ENCODE results near the gene CCDC7. TPM values are rescaled to one million over a fixed set of nuclear protein-coding genes. Genes with fewer than 3 reads are reported as not detected.

Gene CCDC7
- total RNA-seq, 1 experiment from 2014 or later: 1.9 TPM

DNA sequence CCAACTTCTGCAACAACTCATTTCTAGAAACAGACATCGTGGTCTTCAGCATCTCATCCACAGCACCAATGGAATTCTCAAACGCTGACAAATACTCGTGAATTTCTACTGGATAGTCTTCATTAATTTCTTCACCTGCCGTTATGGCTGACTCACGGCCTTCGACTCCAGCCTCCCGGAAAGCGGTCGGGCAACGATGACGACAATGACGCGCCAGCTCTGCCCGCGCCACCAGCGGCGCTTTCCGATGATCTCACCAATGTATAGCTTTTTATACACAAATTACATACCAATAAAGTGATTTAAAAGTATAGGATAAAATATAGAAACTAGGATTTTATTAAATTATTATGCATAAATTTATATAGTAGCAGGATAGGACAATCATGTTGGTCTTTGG is 65.7 kb downstream of the CCDC7 start (continued):
- TF ChIP-seq, protein P1, sequence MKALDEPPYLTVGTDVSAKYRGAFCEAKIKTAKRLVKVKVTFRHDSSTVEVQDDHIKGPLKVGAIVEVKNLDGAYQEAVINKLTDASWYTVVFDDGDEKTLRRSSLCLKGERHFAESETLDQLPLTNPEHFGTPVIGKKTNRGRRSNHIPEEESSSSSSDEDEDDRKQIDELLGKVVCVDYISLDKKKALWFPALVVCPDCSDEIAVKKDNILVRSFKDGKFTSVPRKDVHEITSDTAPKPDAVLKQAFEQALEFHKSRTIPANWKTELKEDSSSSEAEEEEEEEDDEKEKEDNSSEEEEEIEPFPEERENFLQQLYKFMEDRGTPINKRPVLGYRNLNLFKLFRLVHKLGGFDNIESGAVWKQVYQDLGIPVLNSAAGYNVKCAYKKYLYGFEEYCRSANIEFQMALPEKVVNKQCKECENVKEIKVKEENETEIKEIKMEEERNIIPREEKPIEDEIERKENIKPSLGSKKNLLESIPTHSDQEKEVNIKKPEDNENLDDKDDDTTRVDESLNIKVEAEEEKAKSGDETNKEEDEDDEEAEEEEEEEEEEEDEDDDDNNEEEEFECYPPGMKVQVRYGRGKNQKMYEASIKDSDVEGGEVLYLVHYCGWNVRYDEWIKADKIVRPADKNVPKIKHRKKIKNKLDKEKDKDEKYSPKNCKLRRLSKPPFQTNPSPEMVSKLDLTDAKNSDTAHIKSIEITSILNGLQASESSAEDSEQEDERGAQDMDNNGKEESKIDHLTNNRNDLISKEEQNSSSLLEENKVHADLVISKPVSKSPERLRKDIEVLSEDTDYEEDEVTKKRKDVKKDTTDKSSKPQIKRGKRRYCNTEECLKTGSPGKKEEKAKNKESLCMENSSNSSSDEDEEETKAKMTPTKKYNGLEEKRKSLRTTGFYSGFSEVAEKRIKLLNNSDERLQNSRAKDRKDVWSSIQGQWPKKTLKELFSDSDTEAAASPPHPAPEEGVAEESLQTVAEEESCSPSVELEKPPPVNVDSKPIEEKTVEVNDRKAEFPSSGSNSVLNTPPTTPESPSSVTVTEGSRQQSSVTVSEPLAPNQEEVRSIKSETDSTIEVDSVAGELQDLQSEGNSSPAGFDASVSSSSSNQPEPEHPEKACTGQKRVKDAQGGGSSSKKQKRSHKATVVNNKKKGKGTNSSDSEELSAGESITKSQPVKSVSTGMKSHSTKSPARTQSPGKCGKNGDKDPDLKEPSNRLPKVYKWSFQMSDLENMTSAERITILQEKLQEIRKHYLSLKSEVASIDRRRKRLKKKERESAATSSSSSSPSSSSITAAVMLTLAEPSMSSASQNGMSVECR (CRISPR knock-in tag; IDR thresholded peaks at IDR 0.05; ENCODE audit: borderline replicate concordance): no peak
- TF ChIP-seq, protein P2, sequence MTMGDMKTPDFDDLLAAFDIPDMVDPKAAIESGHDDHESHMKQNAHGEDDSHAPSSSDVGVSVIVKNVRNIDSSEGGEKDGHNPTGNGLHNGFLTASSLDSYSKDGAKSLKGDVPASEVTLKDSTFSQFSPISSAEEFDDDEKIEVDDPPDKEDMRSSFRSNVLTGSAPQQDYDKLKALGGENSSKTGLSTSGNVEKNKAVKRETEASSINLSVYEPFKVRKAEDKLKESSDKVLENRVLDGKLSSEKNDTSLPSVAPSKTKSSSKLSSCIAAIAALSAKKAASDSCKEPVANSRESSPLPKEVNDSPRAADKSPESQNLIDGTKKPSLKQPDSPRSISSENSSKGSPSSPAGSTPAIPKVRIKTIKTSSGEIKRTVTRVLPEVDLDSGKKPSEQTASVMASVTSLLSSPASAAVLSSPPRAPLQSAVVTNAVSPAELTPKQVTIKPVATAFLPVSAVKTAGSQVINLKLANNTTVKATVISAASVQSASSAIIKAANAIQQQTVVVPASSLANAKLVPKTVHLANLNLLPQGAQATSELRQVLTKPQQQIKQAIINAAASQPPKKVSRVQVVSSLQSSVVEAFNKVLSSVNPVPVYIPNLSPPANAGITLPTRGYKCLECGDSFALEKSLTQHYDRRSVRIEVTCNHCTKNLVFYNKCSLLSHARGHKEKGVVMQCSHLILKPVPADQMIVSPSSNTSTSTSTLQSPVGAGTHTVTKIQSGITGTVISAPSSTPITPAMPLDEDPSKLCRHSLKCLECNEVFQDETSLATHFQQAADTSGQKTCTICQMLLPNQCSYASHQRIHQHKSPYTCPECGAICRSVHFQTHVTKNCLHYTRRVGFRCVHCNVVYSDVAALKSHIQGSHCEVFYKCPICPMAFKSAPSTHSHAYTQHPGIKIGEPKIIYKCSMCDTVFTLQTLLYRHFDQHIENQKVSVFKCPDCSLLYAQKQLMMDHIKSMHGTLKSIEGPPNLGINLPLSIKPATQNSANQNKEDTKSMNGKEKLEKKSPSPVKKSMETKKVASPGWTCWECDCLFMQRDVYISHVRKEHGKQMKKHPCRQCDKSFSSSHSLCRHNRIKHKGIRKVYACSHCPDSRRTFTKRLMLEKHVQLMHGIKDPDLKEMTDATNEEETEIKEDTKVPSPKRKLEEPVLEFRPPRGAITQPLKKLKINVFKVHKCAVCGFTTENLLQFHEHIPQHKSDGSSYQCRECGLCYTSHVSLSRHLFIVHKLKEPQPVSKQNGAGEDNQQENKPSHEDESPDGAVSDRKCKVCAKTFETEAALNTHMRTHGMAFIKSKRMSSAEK (CRISPR knock-in tag; IDR thresholded peaks at IDR 0.05; ENCODE audit: borderline replicate concordance): no peak

DNA sequence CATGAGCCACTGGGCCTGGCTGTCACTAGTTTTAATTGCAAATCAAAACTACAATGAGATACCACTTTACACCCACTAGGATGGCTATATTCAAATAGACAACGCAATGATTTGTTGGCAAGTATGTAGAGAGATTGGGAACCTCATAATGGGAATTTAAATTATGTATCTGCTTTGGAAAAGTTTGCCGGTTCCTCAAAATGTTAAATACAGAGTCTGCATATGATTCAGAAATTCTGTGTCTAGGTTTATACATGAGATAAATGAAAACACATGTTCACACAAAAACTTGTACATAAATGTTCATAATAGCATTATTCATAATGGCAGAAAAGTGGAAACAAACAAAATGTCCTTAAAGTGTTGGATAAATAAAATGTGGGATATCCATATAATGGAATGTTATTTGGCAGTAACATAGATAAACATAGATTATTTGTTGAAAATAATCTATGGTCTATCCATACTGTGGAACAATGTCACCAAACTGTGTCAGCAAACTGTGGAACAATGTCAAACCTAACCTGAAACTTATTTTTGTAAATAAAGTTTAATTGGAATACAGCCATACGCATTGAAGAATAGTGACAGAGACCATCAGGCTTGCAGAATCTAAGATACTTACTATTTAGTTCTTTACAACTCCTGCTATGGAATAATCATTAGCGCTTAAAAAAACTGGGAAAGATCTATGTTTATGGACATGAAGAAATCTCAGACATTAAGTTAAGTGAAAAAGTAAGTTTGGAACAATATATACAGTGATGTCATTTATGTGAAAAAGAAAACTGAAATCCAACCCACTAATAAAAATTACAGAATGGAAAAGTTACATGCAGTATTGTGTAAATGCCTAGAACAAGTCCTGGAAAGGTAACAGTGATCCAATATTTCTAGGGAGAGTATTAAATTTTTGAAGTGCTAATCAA is 70.9 kb downstream of the CCDC7 start:
- peaks cover 24% of the 10 kb centered on the region for H3K9me3 Mint-ChIP-seq
- no peak overlapping the region for H3K27ac Mint-ChIP-seq
- POLR2A ChIA-PET: no interaction called here
- H3K4me3 Mint-ChIP-seq: no peak overlapping the region
- ATAC-seq (no peak), DNase-seq (ENCODE audit: low spot score) (no peak)
- no peaks in the 10 kb centered on the region for H3K27me3 Mint-ChIP-seq (ENCODE audit: low read depth)
- peaks cover 7% of the 10 kb centered on the region for H3K36me3 Mint-ChIP-seq
- TF ChIP-seq, protein P3, sequence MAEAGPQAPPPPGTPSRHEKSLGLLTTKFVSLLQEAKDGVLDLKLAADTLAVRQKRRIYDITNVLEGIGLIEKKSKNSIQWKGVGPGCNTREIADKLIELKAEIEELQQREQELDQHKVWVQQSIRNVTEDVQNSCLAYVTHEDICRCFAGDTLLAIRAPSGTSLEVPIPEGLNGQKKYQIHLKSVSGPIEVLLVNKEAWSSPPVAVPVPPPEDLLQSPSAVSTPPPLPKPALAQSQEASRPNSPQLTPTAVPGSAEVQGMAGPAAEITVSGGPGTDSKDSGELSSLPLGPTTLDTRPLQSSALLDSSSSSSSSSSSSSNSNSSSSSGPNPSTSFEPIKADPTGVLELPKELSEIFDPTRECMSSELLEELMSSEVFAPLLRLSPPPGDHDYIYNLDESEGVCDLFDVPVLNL (CRISPR knock-in tag; IDR thresholded peaks at IDR 0.05; ENCODE audit: borderline replicate concordance, low read depth): no peak
- no peak for TF ChIP-seq CREB1 (CRISPR knock-in tag; IDR thresholded peaks at IDR 0.05)
- TF ChIP-seq, protein P4, sequence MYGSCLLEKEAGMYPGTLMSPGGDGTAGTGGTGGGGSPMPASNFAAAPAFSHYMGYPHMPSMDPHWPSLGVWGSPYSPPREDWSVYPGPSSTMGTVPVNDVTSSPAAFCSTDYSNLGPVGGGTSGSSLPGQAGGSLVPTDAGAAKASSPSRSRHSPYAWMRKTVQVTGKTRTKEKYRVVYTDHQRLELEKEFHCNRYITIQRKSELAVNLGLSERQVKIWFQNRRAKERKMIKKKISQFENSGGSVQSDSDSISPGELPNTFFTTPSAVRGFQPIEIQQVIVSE (CRISPR knock-in tag; IDR thresholded peaks at IDR 0.05; ENCODE audit: borderline replicate concordance): no peak
- no peak for TF ChIP-seq ETV6 (CRISPR knock-in tag; IDR thresholded peaks at IDR 0.05)
- TF ChIP-seq, protein P5, sequence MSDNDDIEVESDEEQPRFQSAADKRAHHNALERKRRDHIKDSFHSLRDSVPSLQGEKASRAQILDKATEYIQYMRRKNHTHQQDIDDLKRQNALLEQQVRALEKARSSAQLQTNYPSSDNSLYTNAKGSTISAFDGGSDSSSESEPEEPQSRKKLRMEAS (CRISPR knock-in tag; IDR thresholded peaks at IDR 0.05): no peak
- no peak for TF ChIP-seq GABPB1 (CRISPR knock-in tag; IDR thresholded peaks at IDR 0.05)
- TF ChIP-seq EMX1 (CRISPR knock-in tag; IDR thresholded peaks at IDR 0.05): no peak
- TF ChIP-seq, protein P6, sequence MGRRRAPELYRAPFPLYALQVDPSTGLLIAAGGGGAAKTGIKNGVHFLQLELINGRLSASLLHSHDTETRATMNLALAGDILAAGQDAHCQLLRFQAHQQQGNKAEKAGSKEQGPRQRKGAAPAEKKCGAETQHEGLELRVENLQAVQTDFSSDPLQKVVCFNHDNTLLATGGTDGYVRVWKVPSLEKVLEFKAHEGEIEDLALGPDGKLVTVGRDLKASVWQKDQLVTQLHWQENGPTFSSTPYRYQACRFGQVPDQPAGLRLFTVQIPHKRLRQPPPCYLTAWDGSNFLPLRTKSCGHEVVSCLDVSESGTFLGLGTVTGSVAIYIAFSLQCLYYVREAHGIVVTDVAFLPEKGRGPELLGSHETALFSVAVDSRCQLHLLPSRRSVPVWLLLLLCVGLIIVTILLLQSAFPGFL (CRISPR knock-in tag; IDR thresholded peaks at IDR 0.05; ENCODE audit: borderline replicate concordance): no peak
- TF ChIP-seq, protein P7, sequence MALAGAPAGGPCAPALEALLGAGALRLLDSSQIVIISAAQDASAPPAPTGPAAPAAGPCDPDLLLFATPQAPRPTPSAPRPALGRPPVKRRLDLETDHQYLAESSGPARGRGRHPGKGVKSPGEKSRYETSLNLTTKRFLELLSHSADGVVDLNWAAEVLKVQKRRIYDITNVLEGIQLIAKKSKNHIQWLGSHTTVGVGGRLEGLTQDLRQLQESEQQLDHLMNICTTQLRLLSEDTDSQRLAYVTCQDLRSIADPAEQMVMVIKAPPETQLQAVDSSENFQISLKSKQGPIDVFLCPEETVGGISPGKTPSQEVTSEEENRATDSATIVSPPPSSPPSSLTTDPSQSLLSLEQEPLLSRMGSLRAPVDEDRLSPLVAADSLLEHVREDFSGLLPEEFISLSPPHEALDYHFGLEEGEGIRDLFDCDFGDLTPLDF (CRISPR knock-in tag; IDR thresholded peaks at IDR 0.05): no peak
- no peak for TF ChIP-seq MYBL2 (CRISPR knock-in tag; IDR thresholded peaks at IDR 0.05)
- no peak for TF ChIP-seq ZNF396 (CRISPR knock-in tag; IDR thresholded peaks at IDR 0.05; ENCODE audit: borderline replicate concordance)
- TF ChIP-seq, protein P8, sequence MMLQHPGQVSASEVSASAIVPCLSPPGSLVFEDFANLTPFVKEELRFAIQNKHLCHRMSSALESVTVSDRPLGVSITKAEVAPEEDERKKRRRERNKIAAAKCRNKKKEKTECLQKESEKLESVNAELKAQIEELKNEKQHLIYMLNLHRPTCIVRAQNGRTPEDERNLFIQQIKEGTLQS (CRISPR knock-in tag; conservative IDR thresholded peaks at IDR 0.05): no peak
- TF ChIP-seq, protein P9, sequence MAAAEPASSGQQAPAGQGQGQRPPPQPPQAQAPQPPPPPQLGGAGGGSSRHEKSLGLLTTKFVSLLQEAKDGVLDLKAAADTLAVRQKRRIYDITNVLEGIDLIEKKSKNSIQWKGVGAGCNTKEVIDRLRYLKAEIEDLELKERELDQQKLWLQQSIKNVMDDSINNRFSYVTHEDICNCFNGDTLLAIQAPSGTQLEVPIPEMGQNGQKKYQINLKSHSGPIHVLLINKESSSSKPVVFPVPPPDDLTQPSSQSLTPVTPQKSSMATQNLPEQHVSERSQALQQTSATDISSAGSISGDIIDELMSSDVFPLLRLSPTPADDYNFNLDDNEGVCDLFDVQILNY (CRISPR knock-in tag; IDR thresholded peaks at IDR 0.05): no peak
- CTCF ChIA-PET: no interaction called here
- H3K4me1 Mint-ChIP-seq: no peaks in the 10 kb centered on the region
